GM18867 (cell line): ENCODE results near the gene TNNC1.

ENCODE experiments used
- ATAC-seq: cut with Tn5 transposase; IDR thresholded peaks from one replicate; pipeline ENCODE4 v1.9.1; 2021; ENCODE audit warnings: mild to moderate bottlenecking, moderate library complexity; ENCODE audit not compliant: unreplicated experiment

The TNNC1 gene

DNA sequence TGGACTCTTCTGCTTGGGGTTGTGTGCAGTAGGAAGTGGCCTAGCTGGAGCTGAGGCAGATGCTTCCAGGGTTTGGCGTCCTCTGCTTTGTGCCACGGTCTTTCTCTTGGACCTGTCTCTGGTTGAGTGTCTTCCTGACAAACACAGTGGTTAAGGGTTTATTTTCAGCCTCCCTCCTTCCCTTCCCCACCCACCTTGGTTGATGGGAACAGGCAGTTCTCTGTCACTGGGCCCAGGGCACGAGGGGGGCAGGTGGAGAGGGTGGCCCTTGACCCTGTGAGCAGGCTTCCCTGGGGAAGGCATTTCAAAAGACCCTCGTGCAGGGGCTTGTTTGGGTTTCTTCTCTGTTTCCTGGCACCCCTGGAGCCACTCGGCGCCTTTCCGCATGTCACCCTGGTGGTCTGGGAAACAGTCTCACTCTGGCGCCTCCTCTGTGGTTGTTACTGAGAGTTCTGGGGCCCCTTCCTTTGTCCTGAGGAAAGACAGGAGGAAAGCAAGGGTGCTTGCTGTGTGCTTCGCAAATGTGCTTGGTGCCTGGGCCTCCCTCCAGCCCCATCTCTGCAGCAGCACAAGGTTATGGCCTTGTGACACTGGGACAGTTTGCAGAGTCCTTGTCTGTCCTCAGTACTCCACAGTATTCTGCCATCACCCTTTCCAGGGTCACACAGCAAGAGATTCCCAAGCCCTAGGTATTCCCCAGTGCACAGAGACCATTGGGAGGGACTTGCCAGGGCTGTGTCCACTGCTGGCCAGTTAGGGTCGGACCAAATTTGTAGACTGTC is 31.0 kb upstream of the TNNC1 start:
- ATAC-seq: no peak

DNA sequence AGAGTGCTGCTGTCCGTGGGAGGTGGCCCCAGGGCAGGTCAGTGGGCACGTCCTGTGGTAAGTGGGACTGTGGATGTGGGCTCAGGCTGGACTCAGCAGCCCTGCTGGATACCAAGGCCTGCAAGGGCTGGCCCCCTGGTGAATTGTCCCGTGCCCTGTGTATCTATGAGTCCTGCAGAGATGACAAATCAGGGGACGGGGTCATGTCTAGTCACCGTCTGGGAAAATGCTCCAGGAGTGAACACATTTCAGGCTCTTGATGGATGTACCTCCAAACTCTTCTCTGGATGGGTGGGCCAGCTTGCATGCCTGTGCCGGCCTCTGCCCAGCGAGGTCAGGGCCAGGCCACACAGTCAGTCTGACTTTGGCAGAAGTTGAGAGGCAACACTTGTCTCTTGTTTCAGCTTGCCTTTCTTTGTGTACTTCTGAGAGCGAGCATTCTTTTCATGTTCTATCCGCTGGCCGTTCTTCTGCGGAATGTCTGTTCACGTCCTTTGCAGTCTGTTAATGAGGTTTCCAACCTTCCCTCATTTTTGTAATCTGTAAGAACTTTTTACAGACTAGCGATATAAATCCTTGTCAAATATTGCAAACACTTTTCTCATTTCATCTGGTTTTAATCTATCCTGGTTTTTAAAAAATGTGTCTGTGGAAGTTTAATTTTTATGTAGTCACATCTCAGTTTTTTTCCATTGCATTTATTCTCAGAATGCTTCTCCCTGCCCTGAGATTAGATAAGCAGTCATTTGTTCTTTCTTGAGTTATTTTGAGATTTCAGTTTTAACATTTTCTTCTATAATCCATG is 29.9 kb upstream of the TNNC1 start:
- ATAC-seq: no peak

DNA sequence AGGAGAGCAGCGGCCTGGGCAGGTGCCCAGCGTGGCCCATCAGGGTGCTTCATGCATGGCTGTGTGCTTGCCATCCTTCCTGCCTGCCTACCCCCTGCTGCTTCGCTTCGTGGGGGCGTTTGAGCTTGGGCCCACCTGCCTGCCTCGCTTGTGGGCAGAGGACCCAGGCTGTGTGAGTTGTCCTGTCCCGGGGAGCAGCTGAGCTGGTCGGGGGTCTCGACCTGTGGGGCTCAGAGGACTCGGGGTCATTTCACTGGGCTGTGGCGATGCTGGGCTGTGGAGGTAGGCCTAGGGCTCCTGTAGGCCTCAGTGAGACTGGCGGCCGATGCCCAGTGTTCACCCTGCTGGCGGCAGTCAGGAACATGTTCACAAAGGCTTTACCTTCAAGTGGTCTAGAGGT is 29.2 kb upstream of the TNNC1 start:
- ATAC-seq: no peak

DNA sequence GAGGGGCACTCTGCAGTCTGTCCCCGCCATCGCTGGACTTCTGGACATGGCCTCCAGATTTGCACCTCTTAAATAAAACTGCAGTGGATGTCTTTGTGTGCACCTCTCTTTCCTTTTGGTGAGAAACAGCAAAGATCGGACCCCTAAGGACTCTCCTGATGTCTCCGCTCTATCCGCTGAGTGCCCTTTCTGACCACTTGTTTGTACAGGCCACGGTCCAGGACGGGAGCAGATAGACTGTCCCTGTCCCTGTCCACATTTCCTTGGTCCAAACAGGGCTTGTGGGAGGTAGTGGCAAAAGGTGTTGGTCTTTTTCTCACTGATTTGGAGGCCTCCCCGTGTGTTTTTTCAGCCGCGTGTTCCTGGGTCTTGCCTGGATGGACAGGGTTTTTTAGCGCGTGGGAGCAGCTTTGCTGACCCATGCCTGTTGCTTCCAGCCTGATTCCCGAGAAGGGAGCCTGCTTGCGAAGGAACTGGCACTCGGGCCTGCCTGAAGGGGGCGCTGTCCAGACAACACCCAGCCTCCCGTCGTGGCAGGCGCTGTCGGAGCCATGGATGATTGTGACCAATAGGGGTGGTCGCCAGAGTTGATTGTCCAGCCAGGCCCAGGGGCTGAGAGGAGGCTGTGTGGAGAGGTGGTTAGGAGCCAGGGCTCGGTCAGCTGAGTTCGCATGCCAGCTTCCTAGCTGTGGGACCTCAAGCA is 28.1 kb upstream of the TNNC1 start:
- ATAC-seq: no peak

- no peak for ATAC-seq
Measured at GRCh38 chr3:52480768-52481715, 27.2 kb upstream of the TNNC1 start.

GRCh38 chr3:52479877-52480575 is 26.2 kb upstream of the TNNC1 start:
- ATAC-seq: no peak

DNA sequence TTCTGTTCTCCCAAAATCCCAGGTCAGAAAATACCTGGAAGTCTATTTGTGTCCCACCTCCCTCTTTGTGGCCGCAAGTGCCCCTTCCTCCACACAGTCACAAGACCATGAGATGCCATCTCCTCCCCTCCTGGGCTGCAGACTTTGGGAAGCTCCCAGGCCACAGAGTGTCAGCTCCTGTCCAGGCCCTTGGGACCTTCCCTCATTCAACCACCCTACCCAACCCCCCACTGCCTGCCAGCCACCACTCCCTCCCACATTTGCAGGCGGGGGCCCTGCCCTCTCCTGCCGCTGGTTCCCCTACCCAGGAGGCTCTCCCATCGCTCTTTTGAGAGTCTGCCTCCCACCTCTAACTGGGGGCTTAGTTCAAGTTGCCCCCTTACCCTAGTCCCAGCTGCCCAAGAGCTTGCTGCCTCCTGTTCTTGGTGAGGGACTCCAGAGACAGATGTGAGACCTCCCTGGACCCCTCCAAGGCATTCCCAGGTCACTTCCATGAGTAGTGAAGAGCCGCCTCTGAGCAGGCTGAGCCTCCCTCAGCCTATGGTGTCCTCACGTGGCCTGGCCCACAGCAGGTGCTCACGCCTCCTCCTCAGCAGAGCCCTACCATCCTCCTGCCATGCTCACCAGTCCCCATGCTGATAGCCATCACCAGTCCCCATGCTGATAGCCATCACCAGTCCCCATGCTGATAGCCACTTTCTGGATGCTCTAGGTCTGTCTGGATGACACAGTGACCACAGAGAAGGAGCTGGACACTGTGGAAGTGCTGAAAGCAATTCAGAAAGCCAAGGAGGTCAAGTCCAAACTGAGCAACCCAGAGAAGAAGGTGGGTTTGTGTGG is 25.4 kb upstream of the TNNC1 start:
- ATAC-seq: no peak

DNA sequence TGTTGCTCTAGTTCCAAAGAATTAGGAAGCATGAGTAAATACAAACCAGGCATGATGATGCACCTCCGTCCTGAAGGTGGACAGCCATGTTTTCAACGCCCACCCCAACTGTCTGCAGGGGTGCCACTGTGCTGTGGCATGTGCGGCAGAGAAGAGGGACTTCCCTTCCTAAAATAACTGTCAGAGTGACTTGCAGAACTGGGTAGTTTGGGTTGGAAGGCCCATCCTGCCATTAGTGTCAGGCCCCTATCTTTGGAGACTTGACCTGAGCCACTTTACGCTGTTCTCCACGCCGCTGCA is 23.9 kb upstream of the TNNC1 start:
- ATAC-seq: no peak

- ATAC-seq: no peak
Measured at GRCh38 chr3:52477076-52477795, 23.4 kb upstream of the TNNC1 start.

DNA sequence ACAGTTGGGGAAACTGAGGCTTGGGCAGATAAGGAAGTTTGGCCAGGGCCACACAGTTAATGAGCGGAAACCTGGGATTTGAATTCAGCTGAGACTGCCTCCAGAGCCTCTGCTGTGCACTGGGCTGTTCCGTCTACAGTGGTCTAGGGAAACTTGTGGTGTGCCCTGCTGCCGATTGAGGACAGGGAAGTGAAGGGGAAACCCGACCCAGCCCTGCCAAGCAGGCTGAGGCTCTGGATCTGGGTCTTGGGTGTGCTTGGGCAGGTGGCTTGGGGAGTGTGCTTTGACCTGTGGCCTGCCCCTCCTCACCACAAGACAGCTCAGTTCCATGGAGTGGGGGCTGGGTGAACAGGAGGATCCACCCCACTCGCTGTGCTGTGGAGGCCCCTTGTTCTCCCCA is 19.2 kb upstream of the TNNC1 start:
- no peak for ATAC-seq

DNA sequence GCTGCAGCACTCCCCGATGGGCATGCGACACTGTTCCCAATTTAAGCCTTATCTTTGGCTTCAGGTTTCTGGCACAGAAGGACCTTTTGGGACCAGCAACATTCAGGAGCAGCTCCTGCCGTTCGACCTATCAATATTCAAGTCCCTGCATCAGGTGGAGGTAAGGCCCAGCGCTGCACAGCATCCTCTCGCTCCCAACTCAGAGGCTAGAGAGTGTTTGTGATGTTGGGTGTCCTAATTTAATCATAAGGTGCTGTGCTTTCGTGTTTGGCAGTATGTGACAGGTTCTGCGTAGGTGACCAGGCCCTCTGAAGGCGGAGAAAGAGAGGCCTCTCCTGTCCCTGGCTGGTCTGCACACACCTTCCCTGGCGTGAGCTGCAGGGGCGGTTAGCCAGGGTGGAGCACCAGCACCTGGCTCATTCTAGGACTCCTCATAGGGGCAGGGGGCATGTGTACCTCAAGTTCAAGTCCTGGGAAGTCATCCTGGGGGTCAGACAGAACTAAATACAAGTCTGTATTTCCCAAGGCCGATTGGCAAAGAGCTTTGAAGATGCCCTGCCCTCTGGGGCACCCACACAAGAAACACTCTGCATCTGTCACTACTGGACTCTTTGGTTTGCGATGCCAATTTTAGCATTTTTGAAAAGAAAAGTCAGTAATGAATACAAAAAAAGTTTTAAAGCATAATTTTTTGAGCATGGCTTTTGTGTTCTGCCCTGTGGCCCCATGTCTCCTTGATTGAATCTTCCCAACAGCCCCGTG is 18.6 kb upstream of the TNNC1 start:
- ATAC-seq: no peak

DNA sequence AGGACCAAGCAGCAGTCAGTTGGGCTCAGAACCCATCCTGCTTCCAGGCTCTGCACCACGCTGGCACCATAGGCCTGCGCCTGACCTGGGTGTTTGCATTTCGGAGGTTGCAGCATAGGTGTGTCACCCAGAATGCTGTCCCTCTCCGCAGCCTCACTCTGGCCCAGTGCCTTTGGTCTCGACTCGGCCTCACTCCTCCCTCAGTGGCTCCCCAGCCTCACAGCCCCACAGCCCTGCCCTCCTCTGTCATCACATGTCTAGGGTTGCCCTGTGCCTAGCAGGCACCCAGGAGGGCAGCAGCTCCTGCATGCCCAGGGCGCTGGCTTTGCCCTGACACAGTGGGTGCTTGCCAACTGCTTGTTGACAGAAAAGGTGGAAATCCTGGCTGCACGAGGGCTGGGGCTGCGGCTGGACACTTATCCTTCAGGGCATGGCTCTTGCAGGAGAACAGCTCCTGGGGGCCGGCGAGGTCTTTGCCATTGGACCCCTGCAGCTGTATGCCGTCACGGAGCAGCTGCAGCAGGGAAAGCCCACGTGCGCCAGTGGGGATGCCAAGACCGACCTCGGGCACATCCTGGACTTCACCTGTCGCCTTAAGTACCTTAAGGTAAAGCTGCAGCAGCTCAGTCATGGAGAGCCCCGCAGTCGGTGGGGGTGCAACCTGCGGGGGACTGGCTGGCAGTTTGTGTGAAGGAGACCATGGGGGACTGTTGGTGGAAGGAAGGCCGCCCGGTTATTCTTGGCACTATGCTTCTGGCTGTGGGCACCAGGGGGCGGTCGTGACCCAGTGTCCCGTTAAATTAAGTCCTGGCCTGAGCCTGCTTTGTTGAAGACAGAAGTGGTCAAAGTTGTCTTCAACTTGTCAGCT is 17.8 kb upstream of the TNNC1 start:
- no peak for ATAC-seq

DNA sequence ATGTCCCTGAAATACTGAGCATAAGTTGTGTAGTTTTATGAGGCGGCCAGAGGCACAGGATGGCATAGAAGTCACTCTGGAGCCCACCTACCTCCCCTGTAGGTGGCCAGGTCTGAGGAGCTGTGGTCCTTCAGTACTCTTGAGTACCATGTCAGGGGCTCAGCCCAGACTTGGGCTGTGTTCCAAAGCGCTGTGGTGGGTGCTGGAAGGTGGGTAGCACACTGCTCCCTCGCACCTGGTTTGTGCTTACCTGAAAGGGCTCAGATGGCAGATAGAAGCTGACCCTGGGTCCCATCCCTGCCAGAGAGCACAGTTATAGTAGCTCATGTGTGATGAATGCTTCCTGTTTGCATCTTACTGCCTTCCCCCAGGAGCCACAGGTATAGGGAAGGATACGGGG is 17.1 kb upstream of the TNNC1 start:
- ATAC-seq: no peak

- ATAC-seq: no peak
Measured at GRCh38 chr3:52469001-52469400, 15.2 kb upstream of the TNNC1 start.

DNA sequence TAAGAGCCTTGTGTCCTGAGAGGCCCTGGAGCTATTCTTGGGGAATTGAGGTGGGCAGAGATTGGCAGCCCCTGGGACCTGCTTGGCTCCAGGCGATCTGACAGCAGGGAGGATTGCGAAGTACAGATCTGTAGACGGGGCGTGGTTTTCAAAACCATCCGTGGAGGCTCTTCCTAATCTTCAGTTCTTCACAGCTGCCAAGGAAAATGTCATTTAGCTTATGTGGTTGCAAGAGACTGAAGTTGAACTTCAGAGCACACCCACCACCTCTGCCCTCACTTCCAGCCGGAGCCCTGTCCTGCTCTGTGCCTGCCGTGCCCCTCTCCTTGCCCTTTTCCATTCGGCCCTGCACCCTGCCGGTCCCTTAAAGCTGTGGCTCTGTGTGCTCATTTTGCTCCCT is 14.5 kb upstream of the TNNC1 start:
- ATAC-seq: no peak

DNA sequence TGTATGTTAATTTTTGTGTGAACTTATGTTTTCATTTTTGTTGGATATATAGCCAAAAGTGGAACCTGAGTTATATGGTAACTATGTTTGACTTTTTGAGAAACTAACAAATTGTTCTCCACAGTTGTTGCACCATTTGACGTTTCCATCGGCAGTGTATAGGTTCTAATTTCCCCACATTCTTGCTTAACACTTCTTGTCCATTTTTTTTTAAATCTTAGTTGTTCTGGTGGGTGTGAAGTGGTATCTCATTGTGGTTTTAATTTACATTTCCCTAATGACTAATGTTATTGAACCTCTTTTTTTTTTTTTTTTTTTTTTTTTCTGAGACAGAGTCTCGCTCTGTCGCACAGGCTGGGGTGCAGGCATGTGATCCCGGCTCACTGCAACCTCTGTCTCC is 9.6 kb upstream of the TNNC1 start:
- ATAC-seq: no peak

- ATAC-seq: no peak
Measured at GRCh38 chr3:52461874-52462273, 8.0 kb upstream of the TNNC1 start.
